ENCODE measurements around the gene TMEM87B.

Gene TMEM87B

DNA sequence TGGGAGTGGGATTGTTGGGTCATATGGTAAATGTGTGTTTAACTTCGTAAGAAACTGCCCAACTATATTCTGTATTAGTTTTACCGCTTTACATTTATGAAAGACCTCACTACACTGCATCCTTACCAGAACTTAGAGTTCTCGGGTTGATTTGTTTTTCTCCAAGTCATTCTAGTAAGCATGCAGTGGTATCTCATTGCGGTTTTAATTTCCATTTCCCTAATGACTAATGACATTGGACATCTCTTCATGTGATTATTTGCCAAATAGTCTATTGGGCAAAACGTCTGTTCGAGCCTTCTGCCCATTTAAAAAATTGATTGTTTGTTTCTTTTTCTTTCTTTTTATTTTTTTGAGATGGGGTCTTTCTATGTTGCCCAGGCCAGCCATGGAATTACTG is 89.9 kb downstream of the TMEM87B start:
- no peak for DNase-seq (ENCODE audit: low read depth in 1 of 2, low spot score in 1 of 2)
- in situ Hi-C loops (cut with HindIII; ENCODE audit: low pct_unique_long_range_greater_than_20kb, low sequenced_read_pairs), result no loop called here
- TF ChIP-seq JUND (IDR thresholded peaks at IDR 0.05; ENCODE audit: low read depth), result no peak

DNA sequence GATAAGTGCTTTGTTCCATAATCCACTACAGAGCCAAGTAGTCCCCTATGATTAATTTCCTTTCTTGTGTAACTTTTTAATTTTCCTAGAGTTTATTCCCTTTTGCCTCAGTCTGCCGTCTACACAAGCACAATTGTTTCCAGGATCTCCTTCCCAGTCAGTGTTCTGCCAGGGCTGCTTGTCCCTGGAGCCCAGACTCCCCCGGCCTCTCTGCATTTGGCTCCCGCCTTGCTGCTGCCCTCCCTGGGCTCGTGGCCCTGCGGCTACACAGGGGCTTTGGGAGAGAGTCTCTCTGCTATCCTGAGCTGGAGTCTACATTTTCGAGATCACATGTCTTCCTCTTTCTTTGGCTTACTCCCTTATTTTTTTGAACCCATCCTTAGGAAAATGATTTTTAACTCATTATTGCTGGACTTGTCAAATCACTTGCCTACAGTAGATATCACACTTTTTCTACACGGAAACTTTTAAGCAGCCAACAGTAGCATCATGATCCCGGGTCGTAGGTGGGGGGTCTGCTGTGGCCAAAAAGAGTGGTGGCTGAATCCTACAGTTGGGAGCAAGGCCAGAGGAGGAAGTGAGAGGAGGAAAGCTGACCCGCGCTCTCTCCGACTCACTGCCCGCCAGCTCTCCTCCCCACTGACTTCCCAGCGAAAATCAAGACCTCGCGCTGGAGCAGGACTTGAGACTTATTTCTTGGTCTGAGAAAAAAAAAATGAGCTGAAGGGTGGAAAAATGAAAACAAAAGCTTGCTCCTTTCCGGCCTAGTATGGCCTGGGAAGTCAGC is 92.5 kb downstream of the TMEM87B start:
- no peak for TF ChIP-seq JUND (IDR thresholded peaks at IDR 0.05; ENCODE audit: low read depth)
- DNase-seq (ENCODE audit: low read depth in 1 of 2, low spot score in 1 of 2), result no peak
- in situ Hi-C loops (cut with HindIII; ENCODE audit: low pct_unique_long_range_greater_than_20kb, low sequenced_read_pairs), result no loop called here

DNA sequence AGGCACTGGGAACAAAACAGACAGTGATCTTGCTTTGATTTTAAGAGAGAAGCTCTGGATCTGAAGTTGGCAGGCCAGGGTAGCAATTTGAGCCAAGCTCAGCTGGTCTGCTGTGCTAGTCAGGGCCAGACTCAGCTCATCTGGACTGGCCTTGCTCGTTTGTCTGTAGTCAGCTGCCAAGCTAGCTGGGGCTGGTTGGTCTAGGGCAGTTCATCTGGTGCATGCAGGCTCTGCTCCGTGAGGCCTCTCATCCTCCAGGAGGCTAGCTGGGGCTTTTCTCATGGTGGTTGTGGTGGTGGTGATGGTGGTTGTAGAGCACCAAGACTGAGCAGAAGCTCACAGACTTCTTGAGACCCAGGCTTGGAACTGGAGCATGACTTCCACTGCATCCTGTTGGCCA is 93.4 kb downstream of the TMEM87B start:
- DNase-seq (ENCODE audit: low read depth in 1 of 2, low spot score in 1 of 2), result no peak
- in situ Hi-C loops (cut with HindIII; ENCODE audit: low pct_unique_long_range_greater_than_20kb, low sequenced_read_pairs), result no loop called here
- no peak for TF ChIP-seq JUND (IDR thresholded peaks at IDR 0.05; ENCODE audit: low read depth)

DNA sequence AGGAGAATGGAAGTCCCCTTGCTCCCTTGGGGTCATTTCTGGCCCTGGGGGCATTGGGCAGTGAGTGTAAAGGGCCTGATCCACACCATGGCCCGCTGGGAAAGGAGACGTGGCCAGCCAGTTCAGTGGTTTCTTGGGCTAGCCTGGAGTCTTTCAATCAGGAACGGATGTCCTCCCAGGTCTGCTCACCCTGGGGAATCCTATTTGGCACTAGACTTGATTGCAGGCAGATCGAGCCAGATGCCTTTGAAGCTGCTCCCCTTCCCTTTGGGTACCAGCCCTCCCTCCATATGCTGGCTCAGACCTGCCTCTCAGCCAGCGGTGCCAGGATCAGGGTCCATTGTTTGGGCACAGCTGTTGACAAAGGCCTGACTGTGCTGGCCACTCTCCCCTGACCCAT is 94.1 kb downstream of the TMEM87B start:
- no peak for TF ChIP-seq JUND (IDR thresholded peaks at IDR 0.05; ENCODE audit: low read depth)
- in situ Hi-C loops (cut with HindIII; ENCODE audit: low pct_unique_long_range_greater_than_20kb, low sequenced_read_pairs), result no loop called here

DNA sequence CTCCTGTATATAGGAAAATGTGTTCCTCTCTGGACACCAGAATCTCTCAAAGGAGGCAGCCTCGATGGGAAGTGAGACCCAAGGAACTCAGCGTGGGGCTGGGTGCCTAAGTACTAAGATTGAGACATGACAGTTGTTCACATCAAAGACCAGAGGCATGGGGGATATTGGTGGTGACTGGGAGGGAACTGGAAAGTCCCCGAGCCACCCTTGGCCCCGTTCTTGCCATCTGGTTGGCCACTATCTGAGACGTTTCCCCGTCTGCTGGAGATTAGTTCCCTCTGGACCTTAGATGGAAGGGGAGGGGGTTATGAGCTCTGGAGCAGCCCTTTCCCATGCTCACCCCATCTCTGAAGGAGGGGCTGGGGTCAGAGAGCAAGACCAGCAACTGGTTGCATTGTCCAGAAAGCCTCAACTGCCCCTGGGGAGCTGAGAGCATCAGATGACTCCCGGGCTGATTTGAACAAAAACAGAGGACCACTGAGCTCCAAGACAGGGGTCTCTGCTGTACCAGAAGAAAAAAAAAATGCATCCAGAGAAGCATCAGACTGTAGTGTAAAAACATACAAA is 94.9 kb downstream of the TMEM87B start:
- DNase-seq (ENCODE audit: low read depth in 1 of 2, low spot score in 1 of 2), result no peak
- in situ Hi-C loops (cut with HindIII; ENCODE audit: low pct_unique_long_range_greater_than_20kb, low sequenced_read_pairs), result no loop called here
- no peak for TF ChIP-seq JUND (IDR thresholded peaks at IDR 0.05; ENCODE audit: low read depth)

More for the DNA sequence above, 94.1 kb downstream of the TMEM87B start:
- no peak for DNase-seq (ENCODE audit: low read depth in 1 of 2, low spot score in 1 of 2)

DNA sequence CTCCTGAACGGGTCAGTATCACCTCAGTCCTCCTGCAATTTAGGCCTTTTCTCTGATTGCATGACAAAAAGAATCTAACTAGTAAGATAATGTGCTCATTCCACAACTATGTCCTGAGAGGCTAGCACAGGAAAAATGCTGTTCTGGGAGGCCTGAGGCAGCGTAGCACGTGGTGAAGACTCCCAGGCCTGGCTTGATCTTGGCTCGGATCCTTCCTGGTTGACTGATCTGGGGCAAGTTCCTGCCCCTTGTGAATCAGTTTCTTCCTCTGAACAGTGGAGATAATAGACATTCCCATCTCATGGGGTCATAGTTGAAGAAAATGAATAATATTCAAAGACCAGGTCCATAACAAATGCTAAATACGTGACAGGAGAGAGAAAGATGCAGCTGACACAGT is 95.4 kb downstream of the TMEM87B start:
- in situ Hi-C loops (cut with HindIII; ENCODE audit: low pct_unique_long_range_greater_than_20kb, low sequenced_read_pairs), result no loop called here
- no peak for DNase-seq (ENCODE audit: low read depth in 1 of 2, low spot score in 1 of 2)
- TF ChIP-seq JUND (IDR thresholded peaks at IDR 0.05; ENCODE audit: low read depth), result no peak

DNA sequence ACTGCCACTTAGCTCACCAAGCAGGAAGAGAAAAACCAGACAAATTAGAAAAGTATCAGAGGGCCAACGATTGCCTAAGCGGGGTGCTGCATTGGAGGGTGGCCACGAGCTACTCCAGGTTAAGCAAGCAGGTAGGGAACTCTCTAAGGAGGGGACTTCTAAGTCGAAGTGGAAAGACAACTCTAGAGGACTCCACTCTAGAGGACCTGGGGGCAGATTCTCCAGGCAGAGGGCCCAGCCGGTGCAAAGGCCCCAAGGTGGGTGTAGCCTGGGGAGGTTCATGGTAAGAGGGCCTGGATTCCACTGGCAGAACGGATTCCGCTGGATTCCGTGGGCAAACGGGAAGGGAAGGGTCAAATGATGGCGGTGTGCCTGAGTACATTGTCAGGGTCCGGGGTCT is 95.8 kb downstream of the TMEM87B start:
- in situ Hi-C loops (cut with HindIII; ENCODE audit: low pct_unique_long_range_greater_than_20kb, low sequenced_read_pairs), result no loop called here
- no peak for TF ChIP-seq JUND (IDR thresholded peaks at IDR 0.05; ENCODE audit: low read depth)
- no peak for DNase-seq (ENCODE audit: low read depth in 1 of 2, low spot score in 1 of 2)

DNA sequence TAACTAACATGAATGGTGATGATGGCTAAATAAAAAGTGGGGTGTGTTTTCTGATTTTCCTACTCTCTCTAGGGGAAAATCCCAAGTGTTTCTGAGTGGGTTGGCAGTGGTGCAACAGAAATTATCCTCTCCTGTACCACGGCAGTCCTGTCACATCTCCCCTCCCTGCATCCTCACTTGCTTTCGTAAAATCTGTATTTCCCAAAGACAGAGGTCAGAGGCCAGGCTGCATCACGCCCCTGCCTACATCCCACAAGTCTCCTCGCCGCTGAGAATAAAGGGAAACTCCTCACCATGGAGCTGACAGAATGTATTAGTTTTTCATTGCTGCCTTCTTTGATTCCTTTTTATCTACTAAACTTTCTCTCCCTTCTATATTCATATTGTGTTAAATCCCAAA is 96.2 kb downstream of the TMEM87B start:
- in situ Hi-C loops (cut with HindIII; ENCODE audit: low pct_unique_long_range_greater_than_20kb, low sequenced_read_pairs), result no loop called here
- DNase-seq (ENCODE audit: low read depth in 1 of 2, low spot score in 1 of 2), result no peak
- TF ChIP-seq JUND (IDR thresholded peaks at IDR 0.05; ENCODE audit: low read depth), result no peak

DNA sequence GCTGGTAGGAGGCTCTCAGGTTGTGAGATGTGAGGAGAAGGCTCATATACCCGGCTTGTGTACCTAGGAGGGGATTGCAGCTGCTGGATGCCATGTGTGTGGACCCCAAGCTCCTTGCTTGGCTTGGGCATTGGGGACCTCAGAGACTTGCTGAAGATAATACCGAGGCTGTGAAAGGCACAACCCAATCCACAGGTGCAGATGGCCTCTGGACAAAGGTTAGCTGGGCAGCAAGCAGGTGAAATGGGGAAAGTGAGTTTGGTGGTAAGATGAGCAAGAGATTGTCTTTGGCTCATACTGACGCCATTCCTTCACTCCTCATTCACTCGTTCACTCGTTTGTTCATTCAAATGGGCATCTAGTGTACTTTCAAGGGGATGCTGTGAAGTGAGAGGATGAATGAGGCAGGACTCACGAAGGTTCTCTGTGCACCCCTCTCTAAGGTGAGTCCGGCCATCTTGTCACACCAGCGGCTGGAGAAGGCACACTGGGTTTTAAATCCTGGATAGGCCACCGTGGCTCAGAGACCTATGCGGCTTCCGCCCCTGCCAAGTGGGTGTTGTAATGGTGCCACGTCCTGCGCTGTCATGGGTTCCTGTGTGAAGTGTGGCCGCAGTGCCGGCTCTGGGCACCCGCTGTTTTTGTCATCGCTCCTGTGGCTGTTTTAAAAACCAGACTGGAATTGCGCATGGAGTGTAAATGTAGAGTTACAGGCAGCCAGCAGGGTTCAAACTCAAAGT is 96.8 kb downstream of the TMEM87B start:
- TF ChIP-seq JUND (IDR thresholded peaks at IDR 0.05; ENCODE audit: low read depth), result no peak
- in situ Hi-C loops (cut with HindIII; ENCODE audit: low pct_unique_long_range_greater_than_20kb, low sequenced_read_pairs), result no loop called here
- DNase-seq (ENCODE audit: low read depth in 1 of 2, low spot score in 1 of 2), result no peak

DNA sequence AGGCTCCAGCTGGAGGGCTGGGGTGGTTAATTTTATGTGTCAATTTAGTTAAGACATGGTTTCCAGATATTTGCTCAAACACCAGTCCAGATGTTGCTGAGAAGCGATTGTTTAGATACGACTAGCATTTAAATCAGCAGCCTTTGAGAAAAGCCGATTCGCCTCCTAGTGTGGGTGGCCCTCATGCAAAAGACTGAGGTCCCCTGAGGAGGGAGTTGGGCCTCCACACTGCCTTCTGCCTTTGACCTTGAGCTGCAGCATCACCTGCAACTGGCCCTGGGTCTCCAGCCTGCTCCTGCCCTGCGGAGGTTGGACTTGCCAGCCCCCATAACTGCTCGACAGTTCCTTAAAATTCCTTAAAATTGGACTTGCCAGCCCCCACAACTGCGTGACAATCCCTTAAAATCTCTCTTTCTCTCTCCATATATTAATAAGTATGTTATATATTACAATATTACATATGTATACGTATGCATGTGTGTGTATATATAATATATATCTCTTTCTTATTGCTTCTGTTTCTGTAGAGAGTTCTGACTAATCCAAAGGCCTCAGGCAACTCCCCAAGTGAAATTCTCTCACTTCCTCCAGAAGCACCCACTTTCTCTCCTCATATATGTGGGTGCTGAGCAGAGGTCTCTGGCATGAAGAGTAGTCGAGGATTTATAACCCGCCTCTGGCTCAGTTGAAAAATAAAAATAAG is 97.6 kb downstream of the TMEM87B start:
- TF ChIP-seq JUND (IDR thresholded peaks at IDR 0.05; ENCODE audit: low read depth), result no peak
- in situ Hi-C loops (cut with HindIII; ENCODE audit: low pct_unique_long_range_greater_than_20kb, low sequenced_read_pairs), result no loop called here
- DNase-seq (ENCODE audit: low read depth in 1 of 2, low spot score in 1 of 2), result no peak

DNA sequence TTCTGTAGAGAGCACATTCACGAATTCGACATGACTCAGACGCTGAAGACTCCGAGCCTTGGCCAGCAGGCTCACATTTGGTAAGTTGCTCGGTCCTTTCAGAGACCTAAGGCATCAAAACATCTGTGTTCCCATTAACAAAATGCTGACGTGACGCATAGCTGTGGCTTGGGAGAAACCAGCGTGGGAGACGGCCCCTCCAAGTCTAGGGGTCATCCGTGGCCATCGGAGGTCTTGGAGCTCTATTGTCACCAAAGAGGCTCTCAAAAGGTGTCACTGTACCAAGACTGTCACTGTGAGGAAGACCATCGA is 98.1 kb downstream of the TMEM87B start:
- in situ Hi-C loops (cut with HindIII; ENCODE audit: low pct_unique_long_range_greater_than_20kb, low sequenced_read_pairs), result no loop called here
- no peak for DNase-seq (ENCODE audit: low read depth in 1 of 2, low spot score in 1 of 2)
- TF ChIP-seq JUND (IDR thresholded peaks at IDR 0.05; ENCODE audit: low read depth), result no peak

DNA sequence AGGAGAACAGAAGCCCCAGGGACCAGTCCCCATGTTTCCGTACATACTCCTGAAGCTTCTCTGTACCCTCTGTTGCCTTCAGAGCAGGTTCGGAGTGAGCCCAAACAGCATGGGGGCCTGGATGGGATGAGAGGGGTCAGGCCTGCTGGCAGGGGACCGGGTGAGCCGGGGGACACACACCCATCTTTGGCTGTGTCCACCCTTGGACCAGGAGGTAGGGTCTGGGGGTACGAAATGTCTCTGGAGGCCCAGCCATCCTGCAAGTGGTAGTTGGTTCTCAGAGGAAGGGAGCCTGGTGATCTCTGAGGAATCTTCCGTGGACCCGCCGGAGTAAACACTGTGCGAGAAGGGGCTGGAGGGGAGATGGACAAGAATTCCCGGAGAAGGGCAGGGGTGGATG is 98.4 kb downstream of the TMEM87B start:
- DNase-seq (ENCODE audit: low read depth in 1 of 2, low spot score in 1 of 2), result no peak
- TF ChIP-seq JUND (IDR thresholded peaks at IDR 0.05; ENCODE audit: low read depth), result no peak
- in situ Hi-C loops (cut with HindIII; ENCODE audit: low pct_unique_long_range_greater_than_20kb, low sequenced_read_pairs), result no loop called here
